PC-3 (cell line): ENCODE measurements around the gene USP22. TPM values are rescaled to one million over a fixed set of nuclear protein-coding genes. Genes with fewer than 3 reads are reported as not detected.

Experiments
- ATAC-seq: fragments of 200-7000 bp; cut with Tn5 transposase; 2 replicates; pipeline ENCODE4 v1.9.1; 2020; ENCODE audit warnings: mild to moderate bottlenecking, moderate library complexity
- BruUV-seq: library from RNA; stranded (reverse); fragments of 400-500 nt; replicated peaks from 2 replicates; lab custom pipeline; 2021; lab: Mats Ljungman, UMichigan
- CTCF ChIA-PET: fragments of 300-600 bp; sonication (Branson Sonifier 250); formaldehyde crosslinking; loops from one replicate; lab custom pipeline; 2022; ENCODE audit warnings: antibody characterized with exemption; lab: Charles Lee
- POLR2A ChIA-PET: fragments of 300-600 bp; sonication (Branson Sonifier 250); formaldehyde crosslinking; loops from one replicate; lab custom pipeline; 2022; ENCODE audit warnings: antibody characterized with exemption; ENCODE audit not compliant: unreplicated experiment; lab: Charles Lee
- DNase-seq: peaks from one replicate; pipeline ENCODE4 v3.0.0-alpha.2; 2015
- H2AFZ ChIP-seq: fragments of 300-600 bp; sonication (generic); 2 replicates; pipeline ENCODE4 v1.6.0; 2016; ENCODE audit warnings: antibody characterized with exemption, low read length
- H3F3A ChIP-seq: fragments of 300-600 bp; sonication (generic); one replicate; pipeline ENCODE4 v1.6.0; 2017; ENCODE audit warnings: antibody characterized with exemption, low read length, control low read depth, mild to moderate bottlenecking; ENCODE audit not compliant: unreplicated experiment
- H3K27ac ChIP-seq: fragments of 300-600 bp; sonication (generic); 2 replicates; pipeline ENCODE4 v1.5.1; 2016; ENCODE audit warnings: mild to moderate bottlenecking, low read length
- H3K27me3 ChIP-seq: fragments of 300-600 bp; sonication (generic); 2 replicates; pipeline ENCODE4 v1.6.1; 2016; ENCODE audit warnings: low read length, mixed read lengths
- H3K36me3 ChIP-seq: fragments of 300-600 bp; sonication (generic); 2 replicates; pipeline ENCODE4 v1.6.1; 2016; ENCODE audit warnings: low read depth, mixed run types, low read length, mixed read lengths
- H3K4me1 ChIP-seq: fragments of 300-600 bp; sonication (generic); 2 replicates; pipeline ENCODE4 v1.5.1; 2016; ENCODE audit warnings: low read length; ENCODE audit not compliant: insufficient read depth
- H3K4me2 ChIP-seq: fragments of 300-600 bp; sonication (generic); 2 replicates; pipeline ENCODE4 v1.6.0; 2016; ENCODE audit warnings: low read length
- H3K4me3 ChIP-seq: fragments of 300-600 bp; sonication (generic); 2 replicates; pipeline ENCODE4 v1.5.1; 2016; ENCODE audit warnings: mild to moderate bottlenecking, low read length, mixed read lengths
- H3K79me2 ChIP-seq: fragments of 300-600 bp; sonication (generic); 2 replicates; pipeline ENCODE4 v1.6.1; 2017; ENCODE audit warnings: low read length, mixed read lengths
- H3K9ac ChIP-seq: fragments of 300-600 bp; sonication (generic); 2 replicates; pipeline ENCODE4 v1.6.0; 2016; ENCODE audit warnings: mild to moderate bottlenecking, low read length
- H3K9me2 ChIP-seq: fragments of 300-600 bp; sonication (generic); replicated peaks from 2 replicates; pipeline ENCODE4 v1.6.1; 2016; ENCODE audit warnings: mixed run types, low read length, mixed read lengths
- H3K9me3 ChIP-seq: fragments of 300-600 bp; sonication (generic); 2 replicates; pipeline ENCODE4 v1.6.1; 2016; ENCODE audit warnings: low read length, mixed read lengths
- H4K20me1 ChIP-seq: fragments of 300-600 bp; sonication (generic); 2 replicates; pipeline ENCODE4 v1.6.1; 2016; ENCODE audit warnings: low read length, mixed read lengths
- CTCF ChIP-seq: fragments of 300-600 bp; sonication (generic); conservative IDR thresholded peaks from 2 replicates; pipeline ENCODE4 v1.5.1; 2017; ENCODE audit warnings: antibody characterized with exemption, low read depth, mild to moderate bottlenecking, low read length
- EZH2 ChIP-seq: fragments of 300-600 bp; sonication (generic); IDR thresholded peaks from one replicate; pipeline ENCODE4 v1.6.1; 2017; ENCODE audit warnings: antibody characterized with exemption, mild to moderate bottlenecking, low read length; ENCODE audit not compliant: unreplicated experiment
- EZH2phosphoT487 ChIP-seq: fragments of 300-600 bp; sonication (generic); IDR thresholded peaks from 2 replicates; pipeline ENCODE4 v1.6.1; 2018; ENCODE audit warnings: mild to moderate bottlenecking, antibody characterized with exemption, low read length, borderline replicate concordance
- intact Hi-C: fragments of 100-400 bp; cut with micrococcal nuclease; formaldehyde crosslinking; loops from 2 replicates; pipeline ENCODE4 v1.9.0; 2023
- total RNA-seq: library from RNA; depleted of rRNA; stranded (reverse); fragments of >200 nt; gene quantifications from 2 replicates; pipeline ENCODE4 v1.2.3, GENCODE V29; 2014

Gene USP22
- total RNA-seq, 1 experiment from 2014 or later, result 188 TPM

- POLR2A ChIA-PET, result no interaction called here
- peaks cover 93% of the 10 kb centered on the region for H4K20me1 ChIP-seq
- intact Hi-C loops, result no loop called here
Observed at GRCh38 chr17:21027031-21027430, 15.8 kb downstream of the USP22 start.

GRCh38 chr17:21025451-21025850 is 17.4 kb downstream of the USP22 start:
- no peak overlapping the region for H3K4me2 ChIP-seq
- peaks cover 91% of the 10 kb centered on the region for H4K20me1 ChIP-seq
- no peaks in the 10 kb centered on the region for H3K9me3 ChIP-seq
- H3K9ac ChIP-seq, result no peak overlapping the region
- H3K27me3 ChIP-seq, result no peaks in the 10 kb centered on the region
- H3K27ac ChIP-seq, result no peak overlapping the region
- no peaks in the 10 kb centered on the region for H3K9me2 ChIP-seq
- H3K36me3 ChIP-seq, result peaks cover 65% of the 10 kb centered on the region
- POLR2A ChIA-PET, result no interaction called here
- no TSS peak for BruUV-seq
- ATAC-seq (no peak), DNase-seq (no peak)
- intact Hi-C loops, result no loop called here
- no peaks in the 10 kb centered on the region for H3F3A ChIP-seq
- no peak overlapping the region for H2AFZ ChIP-seq
- CTCF ChIA-PET, result no interaction called here
- H3K4me1 ChIP-seq, result peaks cover 12% of the 10 kb centered on the region; the same call in 1 of the 2 replicates
- TF ChIP-seq EZH2, result no peak
- no peak for TF ChIP-seq EZH2phosphoT487
- no peak for TF ChIP-seq CTCF
- no peak overlapping the region for H3K4me3 ChIP-seq
- peaks cover 99% of the 10 kb centered on the region for H3K79me2 ChIP-seq

More at GRCh38 chr17:21027031-21027430, 15.8 kb downstream of the USP22 start:
- H3K4me3 ChIP-seq, result no peak overlapping the region
- no peaks in the 10 kb centered on the region for H3F3A ChIP-seq
- no peaks in the 10 kb centered on the region for H3K9me3 ChIP-seq
- CTCF ChIA-PET, result no interaction called here
- ATAC-seq, result no peak
- H3K36me3 ChIP-seq, result peaks cover 58% of the 10 kb centered on the region
- BruUV-seq, result TSS peak; percentile 9
- no peak overlapping the region for H2AFZ ChIP-seq
- H3K79me2 ChIP-seq, result peaks cover 100% of the 10 kb centered on the region
- no peak overlapping the region for H3K9ac ChIP-seq
- no peaks in the 10 kb centered on the region for H3K9me2 ChIP-seq
- no peaks in the 10 kb centered on the region for H3K27me3 ChIP-seq
- TF ChIP-seq CTCF (no peak), EZH2phosphoT487 (no peak), EZH2 (no peak)
- H3K27ac ChIP-seq, result no peak overlapping the region
- DNase-seq, result no peak
- H3K4me1 ChIP-seq, result peaks cover 13% of the 10 kb centered on the region; the same call in 1 of the 2 replicates
- no peak overlapping the region for H3K4me2 ChIP-seq

GRCh38 chr17:21024024-21024423 is 18.8 kb downstream of the USP22 start:
- no peaks in the 10 kb centered on the region for H3K9me2 ChIP-seq
- peaks cover 91% of the 10 kb centered on the region for H4K20me1 ChIP-seq
- H3K4me2 ChIP-seq, result no peak overlapping the region
- peaks cover 99% of the 10 kb centered on the region for H3K79me2 ChIP-seq
- TF ChIP-seq EZH2 (no peak), CTCF (no peak)
- no peaks in the 10 kb centered on the region for H3K4me1 ChIP-seq
- ChIA-PET POLR2A (no interaction called here), CTCF (no interaction called here)
- intact Hi-C loops, result no loop called here
- BruUV-seq, result no TSS peak
- no peak overlapping the region for H3K4me3 ChIP-seq
- H3K9me3 ChIP-seq, result no peaks in the 10 kb centered on the region
- H3K36me3 ChIP-seq, result peaks cover 79% of the 10 kb centered on the region
- no peak overlapping the region for H2AFZ ChIP-seq
- H3K27ac ChIP-seq, result no peak overlapping the region
- ATAC-seq (no peak), DNase-seq (no peak)
- no peak overlapping the region for H3K9ac ChIP-seq
- H3F3A ChIP-seq, result no peaks in the 10 kb centered on the region
- no peaks in the 10 kb centered on the region for H3K27me3 ChIP-seq
